Activated T-cell treated with anti-CD3 and anti-CD28 coated beads, Interleukin-2, amount 50 U/mL, for 4 hours (primary cell): ENCODE results near the gene CENPVL2. TPM values are rescaled to one million over a fixed set of nuclear protein-coding genes. Genes with fewer than 3 reads are reported as not detected.
"Not testable (repeated sequence)": the region's sequence is repeated elsewhere in the genome, so short reads cannot be mapped to it uniquely, and the experiment has no call there.

Experiments used
- ATAC-seq, 2 donors: fragments of 200-7000 bp; cut with Tn5 transposase; one replicate each; pipeline ENCODE4 v1.10.0; 2021
- DNase-seq: peaks from one replicate; pipeline ENCODE4 v3.0.0-alpha.2; 2020
- H3K27me3 Mint-ChIP-seq: one replicate; pipeline ENCODE4 v1.8.0; 2021; ENCODE audit warnings: low read depth, mixed read lengths
- H3K36me3 Mint-ChIP-seq: one replicate; pipeline ENCODE4 v1.8.0; 2022; ENCODE audit warnings: mixed read lengths; ENCODE audit not compliant: insufficient read depth
- H3K4me1 Mint-ChIP-seq: one replicate; pipeline ENCODE4 v1.8.0; 2021; ENCODE audit warnings: low read depth, mixed read lengths
- H3K4me3 Mint-ChIP-seq: one replicate; pipeline ENCODE4 v1.8.0; 2021; ENCODE audit warnings: mild to moderate bottlenecking, moderate library complexity, mixed read lengths
- H3K9me3 Mint-ChIP-seq: one replicate; pipeline ENCODE4 v1.8.0; 2021; ENCODE audit warnings: mixed read lengths
- total RNA-seq, 3 donors: library from RNA; stranded (reverse); gene quantifications; one replicate each; pipeline ENCODE4 v1.2.1, GENCODE V29; 2021

The CENPVL2 gene
- total RNA-seq, result not detected

DNA sequence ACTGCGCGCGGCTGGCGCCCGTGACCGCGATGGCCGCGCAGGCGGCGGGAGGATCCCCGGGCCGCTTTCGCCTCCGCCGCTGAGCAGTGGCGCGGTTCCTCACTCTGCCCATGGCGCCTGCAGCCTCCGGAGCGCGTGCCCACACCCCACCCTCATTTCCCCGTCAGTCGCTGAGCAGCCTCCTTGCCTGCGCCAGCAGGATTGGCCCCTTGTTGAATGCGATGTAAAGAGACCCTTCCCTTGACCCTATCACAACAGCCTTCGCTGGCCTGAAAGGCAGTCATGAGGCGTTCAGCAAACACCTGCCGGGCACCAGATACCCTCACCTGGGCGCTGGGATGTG lies at the start of gene CENPVL2:
Gene CENPVL2 (minus strand): TSS at position 112 of the 343 bp plus-strand sequence. CDS start 0 bp downstream, at position 112.
- H3K4me1 Mint-ChIP-seq, H3K9me3 Mint-ChIP-seq, H3K36me3 Mint-ChIP-seq, H3K4me3 Mint-ChIP-seq, DNase-seq, H3K27me3 Mint-ChIP-seq, ATAC-seq: not testable (repeated sequence)

- ATAC-seq (no peak), DNase-seq (no peak)
- Mint-ChIP-seq H3K4me3 (no peak overlapping the region), H3K27me3 (peaks cover 2% of the 10 kb centered on the region), H3K9me3 (no peaks in the 10 kb centered on the region), H3K4me1 (no peaks in the 10 kb centered on the region), H3K36me3 (no peaks in the 10 kb centered on the region)
Measured at GRCh38 chrX:51728202-51728601, 45.6 kb upstream of the CENPVL2 start.

- H3K36me3 Mint-ChIP-seq, H3K4me3 Mint-ChIP-seq: not testable (repeated sequence)
- peak; percentile 52 to 74 for ATAC-seq
Measured at GRCh38 chrX:51712943-51713647, 30.5 kb upstream of the CENPVL2 start.

DNA sequence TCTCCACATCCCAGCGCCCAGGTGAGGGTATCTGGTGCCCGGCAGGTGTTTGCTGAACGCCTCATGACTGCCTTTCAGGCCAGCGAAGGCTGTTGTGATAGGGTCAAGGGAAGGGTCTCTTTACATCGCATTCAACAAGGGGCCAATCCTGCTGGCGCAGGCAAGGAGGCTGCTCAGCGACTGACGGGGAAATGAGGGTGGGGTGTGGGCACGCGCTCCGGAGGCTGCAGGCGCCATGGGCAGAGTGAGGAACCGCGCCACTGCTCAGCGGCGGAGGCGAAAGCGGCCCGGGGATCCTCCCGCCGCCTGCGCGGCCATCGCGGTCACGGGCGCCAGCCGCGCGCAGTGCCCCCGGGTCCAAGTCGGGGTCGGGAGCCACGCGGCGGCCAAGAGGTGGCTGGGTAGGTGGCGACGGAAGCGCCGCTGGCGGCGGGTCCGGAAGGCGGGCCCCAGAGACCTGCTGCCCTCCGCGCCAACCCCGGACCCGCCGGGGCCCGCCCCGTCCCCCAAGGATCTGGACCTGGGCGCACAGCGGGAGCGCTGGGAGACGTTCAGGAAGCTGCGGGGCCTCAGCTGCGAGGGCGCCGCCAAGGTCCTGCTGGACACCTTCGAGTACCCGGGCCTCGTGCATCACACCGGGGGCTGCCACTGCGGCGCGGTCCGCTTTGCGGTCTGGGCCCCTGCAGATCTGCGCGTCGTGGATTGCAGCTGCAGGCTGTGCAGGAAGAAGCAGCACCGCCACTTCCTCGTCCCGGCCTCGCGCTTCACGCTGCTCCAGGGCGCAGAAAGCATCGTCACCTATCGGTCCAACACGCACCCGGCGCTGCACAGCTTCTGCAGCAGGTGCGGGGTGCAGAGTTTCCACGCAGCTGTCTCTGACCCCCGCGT lies 27.9 kb upstream of the CENPVL2 start, which contains the start of gene CENPVL1:
Gene CENPVL1 (plus strand): TSS at position 236 of the 888 bp plus-strand sequence. CDS start 0 bp downstream, at position 236.
- H3K4me3 Mint-ChIP-seq, H3K36me3 Mint-ChIP-seq, H3K4me1 Mint-ChIP-seq, H3K9me3 Mint-ChIP-seq, H3K27me3 Mint-ChIP-seq, DNase-seq: not testable (repeated sequence)
- ATAC-seq, result peak; percentile 17 to 28

More at GRCh38 chrX:51712943-51713647, 30.5 kb upstream of the CENPVL2 start:
- H3K4me1 Mint-ChIP-seq, H3K9me3 Mint-ChIP-seq, H3K27me3 Mint-ChIP-seq, DNase-seq: not testable (repeated sequence)

DNA sequence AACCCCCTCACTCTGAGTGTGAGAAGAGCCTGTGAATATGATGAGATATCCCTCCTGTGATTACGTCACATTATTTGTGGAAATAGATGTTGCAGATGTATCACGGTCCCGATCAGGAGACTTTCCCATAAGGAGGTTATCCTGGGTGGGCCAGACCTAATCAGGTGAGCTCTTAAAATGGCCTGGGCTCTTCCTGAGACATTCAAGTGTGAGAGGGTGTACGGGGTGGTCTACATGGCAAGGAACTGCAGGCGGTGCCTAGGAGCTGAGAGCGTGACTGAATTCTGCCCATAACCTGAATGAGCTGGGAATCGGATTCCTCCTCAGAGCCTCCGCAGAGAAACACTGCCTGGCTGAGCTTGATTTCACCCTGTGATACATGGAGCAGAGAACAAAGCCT lies 14.8 kb upstream of the CENPVL2 start:
- Mint-ChIP-seq H3K27me3 (peaks cover 6% of the 10 kb centered on the region), H3K9me3 (no peaks in the 10 kb centered on the region), H3K4me1 (no peaks in the 10 kb centered on the region), H3K4me3 (no peak overlapping the region), H3K36me3 (no peaks in the 10 kb centered on the region)
- DNase-seq (no peak), ATAC-seq (no peak)

- Mint-ChIP-seq H3K9me3 (no peaks in the 10 kb centered on the region), H3K36me3 (no peaks in the 10 kb centered on the region), H3K4me3 (no peak overlapping the region), H3K27me3 (peaks cover 6% of the 10 kb centered on the region), H3K4me1 (no peaks in the 10 kb centered on the region)
- DNase-seq, result no peak
- ATAC-seq, result no peak
Measured at GRCh38 chrX:51694254-51694653, 11.6 kb upstream of the CENPVL2 start.

DNA sequence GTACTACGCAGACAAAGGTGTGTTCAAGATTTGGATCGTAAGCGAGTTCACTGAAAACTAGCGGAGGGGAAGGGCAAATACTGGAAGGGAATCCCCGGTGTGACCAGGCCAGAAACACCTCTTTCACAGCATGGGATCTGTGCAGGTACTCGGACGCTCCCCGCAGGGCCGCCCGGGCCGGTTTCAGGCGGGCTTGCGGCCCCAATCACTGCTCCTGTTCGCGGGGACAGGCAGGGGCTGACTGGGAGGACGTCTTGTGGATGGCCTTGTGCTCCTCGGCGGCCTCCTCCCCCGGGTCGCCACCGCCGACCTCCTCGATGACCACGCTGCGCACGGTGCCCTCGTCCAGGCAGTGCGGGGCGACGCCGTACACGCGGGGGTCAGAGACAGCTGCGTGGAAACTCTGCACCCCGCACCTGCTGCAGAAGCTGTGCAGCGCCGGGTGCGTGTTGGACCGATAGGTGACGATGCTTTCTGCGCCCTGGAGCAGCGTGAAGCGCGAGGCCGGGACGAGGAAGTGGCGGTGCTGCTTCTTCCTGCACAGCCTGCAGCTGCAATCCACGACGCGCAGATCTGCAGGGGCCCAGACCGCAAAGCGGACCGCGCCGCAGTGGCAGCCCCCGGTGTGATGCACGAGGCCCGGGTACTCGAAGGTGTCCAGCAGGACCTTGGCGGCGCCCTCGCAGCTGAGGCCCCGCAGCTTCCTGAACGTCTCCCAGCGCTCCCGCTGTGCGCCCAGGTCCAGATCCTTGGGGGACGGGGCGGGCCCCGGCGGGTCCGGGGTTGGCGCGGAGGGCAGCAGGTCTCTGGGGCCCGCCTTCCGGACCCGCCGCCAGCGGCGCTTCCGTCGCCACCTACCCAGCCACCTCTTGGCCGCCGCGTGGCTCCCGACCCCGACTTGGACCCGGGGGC lies 567 bp downstream of the CENPVL2 start:
- not testable (repeated sequence) for H3K4me3 Mint-ChIP-seq, H3K4me1 Mint-ChIP-seq, DNase-seq, H3K27me3 Mint-ChIP-seq, H3K36me3 Mint-ChIP-seq, H3K9me3 Mint-ChIP-seq
- peak in 1 of 2 donors; percentile 23 for ATAC-seq

DNA sequence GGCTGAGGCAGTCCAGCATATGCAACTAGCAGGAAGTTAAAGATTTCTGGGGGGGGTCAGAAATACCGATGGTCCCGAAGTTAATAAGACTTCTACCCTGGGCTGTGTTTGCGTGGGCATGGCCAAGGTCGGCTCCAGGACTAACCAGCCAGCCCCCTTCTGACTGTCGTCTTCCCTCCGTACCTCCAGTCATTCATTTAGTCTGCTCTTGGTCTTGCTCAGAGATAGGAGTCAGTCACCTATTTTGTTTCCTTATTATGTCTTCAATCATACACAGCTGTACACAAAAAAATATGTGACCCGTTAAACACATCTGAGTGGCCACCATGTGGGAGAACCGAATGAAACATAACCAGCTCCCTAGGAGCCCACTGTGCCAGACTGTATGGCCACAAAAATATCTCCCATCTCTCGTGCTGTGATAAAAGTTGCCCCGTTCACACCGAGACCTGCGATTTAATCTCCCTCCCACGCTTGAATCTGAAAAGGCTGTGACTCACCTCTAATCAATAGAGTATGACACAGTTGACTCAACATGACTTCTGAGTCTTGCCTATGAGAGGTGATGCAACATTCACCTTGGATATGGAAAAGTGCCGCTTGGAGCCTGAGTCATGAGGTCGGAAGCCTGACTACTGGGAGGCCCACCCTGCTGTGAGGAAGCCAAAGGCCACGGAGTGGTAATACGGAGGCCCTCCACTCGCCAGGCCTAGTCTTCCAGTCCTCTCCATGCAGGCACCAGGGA lies 2.8 kb downstream of the CENPVL2 start:
- peak; percentile 35 to 57 for ATAC-seq
- DNase-seq, H3K36me3 Mint-ChIP-seq, H3K4me3 Mint-ChIP-seq, H3K27me3 Mint-ChIP-seq, H3K4me1 Mint-ChIP-seq, H3K9me3 Mint-ChIP-seq: not testable (repeated sequence)

DNA sequence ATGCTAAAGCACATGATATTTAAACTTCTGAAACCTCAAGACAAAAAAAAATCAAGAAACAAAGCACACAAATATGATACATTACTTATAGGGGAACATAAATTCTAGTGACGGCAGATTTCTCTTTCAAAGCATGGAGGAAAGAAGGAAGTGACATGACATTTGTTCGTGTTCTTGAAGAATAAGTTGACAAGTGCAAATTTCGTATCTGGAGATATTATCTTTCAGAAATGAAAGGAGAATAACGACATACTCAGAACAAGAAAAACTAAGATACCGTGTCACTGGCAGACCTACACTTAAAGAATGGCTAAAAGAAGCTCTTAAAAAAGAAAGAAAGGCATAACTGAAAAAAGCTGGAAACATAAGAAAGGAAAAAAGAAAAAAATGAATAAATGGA lies 16.6 kb downstream of the CENPVL2 start:
- DNase-seq (no peak), ATAC-seq (no peak)
- no peaks in the 10 kb centered on the region for H3K9me3 Mint-ChIP-seq
- H3K36me3 Mint-ChIP-seq, result no peaks in the 10 kb centered on the region
- H3K4me1 Mint-ChIP-seq, result no peaks in the 10 kb centered on the region
- H3K27me3 Mint-ChIP-seq, result peaks cover 10% of the 10 kb centered on the region
- no peak overlapping the region for H3K4me3 Mint-ChIP-seq

DNA sequence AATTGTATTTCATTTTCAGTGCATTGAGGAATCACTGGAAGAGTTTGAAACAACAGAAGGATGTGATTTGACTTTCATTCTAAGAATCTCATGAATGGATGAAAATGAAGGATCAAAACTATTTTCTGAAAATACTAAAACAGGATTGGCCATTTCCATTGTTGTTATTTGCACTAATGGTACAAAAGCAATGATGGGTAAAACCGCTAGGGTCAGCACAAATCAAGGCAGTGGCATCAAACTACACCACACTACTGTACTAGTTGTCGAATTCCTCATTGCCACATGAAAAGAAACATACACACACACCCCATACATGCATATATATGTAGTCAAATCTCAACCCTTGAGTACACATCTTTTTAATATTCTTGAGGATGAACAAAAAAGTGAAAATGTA lies 39.3 kb downstream of the CENPVL2 start:
- Mint-ChIP-seq H3K4me1 (no peaks in the 10 kb centered on the region), H3K9me3 (no peaks in the 10 kb centered on the region), H3K36me3 (no peaks in the 10 kb centered on the region), H3K4me3 (no peak overlapping the region), H3K27me3 (peaks cover 29% of the 10 kb centered on the region)
- DNase-seq, result no peak
- ATAC-seq, result no peak

GRCh38 chrX:51641421-51642021 lies 41.1 kb downstream of the CENPVL2 start:
- Mint-ChIP-seq H3K36me3 (no peaks in the 10 kb centered on the region), H3K4me1 (no peaks in the 10 kb centered on the region), H3K27me3 (peaks cover 25% of the 10 kb centered on the region), H3K9me3 (no peaks in the 10 kb centered on the region), H3K4me3 (no peak overlapping the region)
- DNase-seq (no peak), ATAC-seq (no peak)

DNA sequence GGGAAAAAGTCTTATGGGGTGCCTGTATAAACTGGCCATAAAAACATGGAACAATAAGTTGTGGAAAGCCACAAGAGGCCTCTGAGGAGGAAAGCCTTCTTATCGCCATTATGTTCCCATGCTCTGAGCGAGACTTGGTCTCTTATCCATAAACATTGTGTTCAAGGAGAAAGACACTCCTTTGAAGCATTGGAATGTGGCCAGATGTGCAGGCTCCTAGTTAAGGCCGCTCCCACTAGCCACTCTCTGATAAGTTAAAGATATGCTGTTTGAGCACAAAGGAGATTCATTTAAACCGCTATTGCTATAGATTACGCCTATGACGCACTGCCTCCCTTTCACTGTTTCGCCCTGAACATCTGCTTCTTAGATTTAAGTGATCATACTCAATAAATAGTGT lies 46.1 kb downstream of the CENPVL2 start:
- not testable (repeated sequence) for H3K4me1 Mint-ChIP-seq, H3K36me3 Mint-ChIP-seq, ATAC-seq, H3K4me3 Mint-ChIP-seq, DNase-seq, H3K9me3 Mint-ChIP-seq
- H3K27me3 Mint-ChIP-seq, result peaks cover 12% of the 10 kb centered on the region
